SK-N-SH (cell line): ENCODE data around the gene PLD6.

Experiments
- CTCF ChIP-seq: fragments of 200-600 bp; sonication (generic); IDR thresholded peaks from 2 replicates; pipeline ENCODE4 v1.6.1; 2017; ENCODE audit warnings: antibody characterized with exemption, mild to moderate bottlenecking, moderate library complexity
- EZH2phosphoT487 ChIP-seq: fragments of 200-600 bp; sonication (generic); IDR thresholded peaks from 2 replicates; pipeline ENCODE4 v1.6.1; 2017; ENCODE audit warnings: low read depth, mixed run types, mild to moderate bottlenecking, antibody characterized with exemption, moderate library complexity, borderline replicate concordance
- NFIC ChIP-seq: IDR thresholded peaks from 2 replicates; pipeline ENCODE4 v1.4.0; 2012; ENCODE audit warnings: borderline replicate concordance
- POLR2AphosphoS5 ChIP-seq: IDR thresholded peaks from 2 replicates; pipeline ENCODE4 v1.6.1; 2012; ENCODE audit warnings: low read depth, low read length
- RCOR1 ChIP-seq: fragments of 150-350 bp; IDR thresholded peaks from 2 replicates; pipeline ENCODE4 v1.6.1; 2017; ENCODE audit warnings: antibody characterized with exemption, low read length
- SMC3 ChIP-seq: IDR thresholded peaks from 2 replicates; pipeline ENCODE4 v1.6.1; 2012; ENCODE audit warnings: low read depth, low read length, improper control_type of control experiment
- TAF1 ChIP-seq: IDR thresholded peaks from 2 replicates; pipeline ENCODE4 v1.6.1; 2012; ENCODE audit warnings: low read depth, mild to moderate bottlenecking, low read length, moderate library complexity, borderline replicate concordance
- YY1 ChIP-seq: IDR thresholded peaks from 2 replicates; pipeline ENCODE4 v1.4.0; 2012; ENCODE audit warnings: low read depth, mild to moderate bottlenecking
- TF ChIP-seq, protein P1 (sequence below): IDR thresholded peaks from 2 replicates; pipeline ENCODE4 v1.4.0; 2012; ENCODE audit warnings: low read depth

- TF ChIP-seq POLR2AphosphoS5 (no peak), SMC3 (no peak), YY1 (no peak), EZH2phosphoT487 (no peak), NFIC (no peak), RCOR1 (no peak), CTCF (no peak), TAF1 (no peak)
- TF ChIP-seq, protein P1, sequence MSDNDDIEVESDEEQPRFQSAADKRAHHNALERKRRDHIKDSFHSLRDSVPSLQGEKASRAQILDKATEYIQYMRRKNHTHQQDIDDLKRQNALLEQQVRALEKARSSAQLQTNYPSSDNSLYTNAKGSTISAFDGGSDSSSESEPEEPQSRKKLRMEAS = no peak
Measured at GRCh38 chr17:17176341-17176740, 29.8 kb downstream of the PLD6 start.
